HG02885 (cell line): ENCODE results near the gene GMNN.
"Not testable (repeated sequence)": the region's sequence is repeated elsewhere in the genome, so short reads cannot be mapped to it uniquely, and the experiment has no call there.

Source experiments
- ATAC-seq: cut with Tn5 transposase; IDR thresholded peaks from one replicate; pipeline ENCODE4 v1.9.1; 2021; ENCODE audit warnings: mild to moderate bottlenecking; ENCODE audit not compliant: unreplicated experiment, poor library complexity

The GMNN gene

DNA sequence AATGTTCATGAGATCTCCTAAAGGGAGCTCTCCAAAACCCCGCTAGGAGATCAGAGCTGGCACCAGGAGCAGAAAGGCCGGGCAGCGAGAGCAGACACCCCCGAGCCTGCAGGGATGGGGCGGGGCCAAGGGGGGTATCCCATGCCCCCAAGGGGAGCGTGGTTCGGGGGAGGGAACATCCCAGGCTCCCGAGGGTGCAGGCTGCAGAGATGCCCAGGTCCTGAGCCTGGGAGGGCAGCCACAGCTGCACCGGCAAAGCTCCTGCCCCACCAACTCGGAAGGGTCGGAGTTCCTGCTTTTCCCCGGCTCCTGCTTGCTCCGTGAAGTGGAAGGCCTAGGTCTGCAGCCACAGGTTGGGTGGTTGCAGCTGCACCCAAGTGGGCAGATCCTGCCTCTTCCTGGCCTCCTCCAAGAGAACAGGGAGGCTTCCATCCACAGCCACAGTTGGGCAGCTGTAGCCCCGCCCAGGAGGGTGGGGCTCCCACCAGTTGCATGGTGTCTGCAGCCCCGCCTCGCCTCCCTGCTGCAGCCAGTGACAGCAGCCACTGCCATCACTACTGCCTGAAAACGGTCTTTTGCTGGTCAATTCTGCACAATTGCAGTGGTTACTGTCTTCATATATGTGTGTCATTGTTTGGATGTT is 13.4 kb upstream of the GMNN start:
- ATAC-seq, result peak; percentile 46

DNA sequence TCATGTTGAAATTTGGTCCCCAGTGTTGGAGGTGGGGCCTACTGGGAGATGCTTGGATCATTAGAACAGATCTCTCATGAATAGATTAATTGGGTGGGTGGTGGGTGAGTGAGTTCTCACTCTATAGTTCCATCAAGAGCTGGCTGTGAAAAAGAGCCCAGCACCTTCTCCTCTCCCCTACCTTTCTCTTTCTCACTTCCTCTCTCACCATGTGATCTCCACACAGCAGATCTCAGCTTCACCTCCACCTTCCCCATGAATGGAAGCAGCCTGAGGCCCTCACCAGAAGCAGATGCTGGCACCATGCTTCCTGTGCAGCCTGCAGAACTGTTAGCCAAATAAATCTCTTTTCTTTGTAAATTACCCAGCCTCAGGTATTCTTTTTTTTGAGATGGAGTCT is 12.9 kb upstream of the GMNN start:
- ATAC-seq, result peak; percentile 39

DNA sequence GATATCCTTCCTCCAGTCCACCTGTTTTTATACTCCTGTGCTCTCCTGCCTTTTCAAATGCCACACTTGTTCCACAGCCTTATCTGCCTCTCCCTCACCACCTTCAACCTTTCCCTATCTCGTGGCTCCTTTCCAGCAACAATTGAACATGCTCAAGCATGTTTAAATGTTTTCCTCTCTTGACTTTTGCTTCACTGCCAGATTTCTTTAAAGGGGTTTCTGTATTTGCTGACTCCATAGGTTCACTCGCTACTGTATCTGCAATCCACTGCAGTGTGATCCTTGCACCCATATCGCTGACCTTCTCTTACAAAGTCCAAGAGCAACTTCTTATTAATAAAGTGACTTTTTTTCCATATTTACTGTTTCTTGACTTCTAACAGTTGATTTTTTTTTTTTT is 11.2 kb upstream of the GMNN start:
- no peak for ATAC-seq

DNA sequence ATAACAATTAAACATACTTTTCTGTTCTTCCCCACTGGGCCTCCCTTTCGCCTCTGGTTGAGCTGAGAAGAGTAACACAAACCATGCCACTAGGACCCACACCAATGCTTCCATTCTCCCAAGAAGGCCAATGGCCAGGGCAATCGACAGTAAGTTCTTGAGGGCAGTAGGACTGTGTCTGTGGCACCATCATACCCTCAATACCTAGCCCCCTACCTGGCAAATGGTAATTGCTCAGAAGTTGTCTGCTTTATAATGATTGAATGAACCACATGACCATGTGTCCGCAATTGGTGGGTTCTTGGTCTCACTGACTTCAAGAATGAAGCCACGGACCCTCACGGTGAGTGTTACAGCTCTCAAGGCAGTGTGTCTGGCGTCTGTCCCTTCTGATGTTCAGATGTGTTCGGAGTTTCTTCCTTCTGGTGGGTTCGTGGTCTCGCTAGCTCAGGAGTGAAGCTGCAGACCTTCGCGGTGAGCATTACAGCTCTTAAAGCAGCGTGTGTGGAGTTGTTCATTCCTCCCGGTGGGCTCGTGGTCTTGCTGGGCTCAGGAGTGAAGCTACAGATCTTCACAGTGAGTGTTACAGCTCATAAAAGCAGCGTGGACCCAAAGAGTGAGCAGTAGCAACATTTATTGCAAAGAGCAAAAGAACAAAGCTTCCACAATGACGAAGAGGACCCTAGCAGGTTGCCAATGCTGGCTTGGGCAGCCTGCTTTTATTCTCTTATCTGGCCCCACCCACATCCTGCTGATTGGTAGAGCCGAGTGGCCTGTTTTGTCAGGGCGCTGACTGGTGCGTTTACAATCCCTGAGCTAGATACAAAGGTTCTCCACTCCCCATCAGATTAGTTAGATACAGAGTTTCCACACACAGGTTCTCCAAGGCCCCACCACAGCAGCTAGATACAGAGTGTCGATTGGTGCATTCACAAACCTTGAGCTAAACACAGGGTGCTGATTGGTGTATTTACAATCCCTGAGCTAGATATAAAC is 9.6 kb upstream of the GMNN start:
- not testable (repeated sequence) for ATAC-seq

DNA sequence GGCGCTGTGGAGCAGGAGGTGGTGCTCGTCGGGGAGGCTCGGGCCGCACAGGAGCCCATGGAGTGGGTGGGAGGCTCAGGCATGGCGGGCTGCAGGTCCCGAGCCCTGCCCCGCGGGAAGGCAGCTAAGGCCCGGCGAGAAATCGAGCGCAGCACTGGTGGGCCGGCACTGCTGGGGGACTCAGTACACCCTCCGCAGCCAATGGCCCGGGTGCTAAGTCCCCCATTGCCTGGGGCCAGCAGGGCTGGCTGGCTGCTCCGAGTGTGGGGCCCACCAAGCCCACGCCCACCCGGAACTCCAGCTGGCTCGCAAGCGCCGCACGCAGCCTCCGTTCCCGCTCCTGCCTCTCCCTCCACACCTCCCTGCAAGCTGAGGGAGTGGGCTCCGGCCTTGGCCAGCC is 8.8 kb upstream of the GMNN start:
- not testable (repeated sequence) for ATAC-seq

DNA sequence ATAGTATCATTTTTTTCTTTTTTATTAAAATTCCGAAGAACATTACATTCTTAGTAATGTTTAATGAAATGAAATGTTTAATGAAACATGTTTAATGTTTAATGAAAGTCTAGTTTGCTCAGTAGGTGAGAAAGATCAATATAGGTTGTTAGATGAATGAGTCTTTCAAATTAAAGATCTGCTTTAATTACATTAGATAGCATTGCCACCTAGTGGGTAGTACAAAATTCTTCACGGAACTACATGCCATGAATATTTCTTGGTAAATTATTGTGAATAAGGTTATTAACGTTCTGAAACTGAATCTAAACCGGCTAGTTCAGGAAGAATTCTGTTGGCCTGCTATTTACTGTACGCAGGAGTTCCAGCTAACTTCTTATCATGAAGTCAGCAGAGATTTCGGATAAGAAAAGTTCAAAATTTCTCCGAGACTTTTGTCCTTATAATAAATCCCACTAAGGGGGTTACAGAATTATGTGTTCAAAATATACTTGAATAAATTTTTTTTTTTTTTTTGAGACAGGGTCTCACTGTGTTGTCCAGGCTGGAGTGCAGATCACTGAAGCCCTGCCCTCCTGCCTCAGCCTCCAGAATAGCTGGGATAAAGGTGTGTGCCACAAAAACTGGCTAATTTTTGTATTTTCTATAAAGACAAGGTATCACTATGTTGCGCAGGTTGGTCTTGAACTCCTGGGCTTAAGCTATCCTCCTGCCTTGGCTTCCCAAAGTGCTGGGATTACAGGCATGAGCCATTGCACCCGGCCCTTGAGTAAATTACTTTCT is 7.9 kb upstream of the GMNN start:
- peak; percentile 56 for ATAC-seq

DNA sequence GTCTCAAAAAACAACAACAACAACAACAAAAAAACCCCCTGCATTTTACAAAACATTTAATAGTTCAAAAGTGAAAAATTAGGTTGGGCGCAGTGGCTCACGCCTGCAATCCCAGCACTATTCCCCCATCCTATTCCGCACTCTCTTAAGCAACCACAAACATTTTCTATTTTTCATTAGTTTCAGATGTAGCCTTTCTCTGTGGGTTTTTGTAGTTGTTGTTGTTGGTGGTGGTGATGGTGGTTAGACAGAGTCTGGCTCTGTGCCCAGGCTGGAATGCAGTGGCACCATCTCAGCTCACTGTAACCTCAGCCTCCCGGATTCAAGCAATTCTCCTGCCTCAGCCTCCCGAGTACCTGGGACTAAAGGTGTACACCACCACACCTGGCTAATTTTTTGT is 6.4 kb upstream of the GMNN start:
- no peak for ATAC-seq

DNA sequence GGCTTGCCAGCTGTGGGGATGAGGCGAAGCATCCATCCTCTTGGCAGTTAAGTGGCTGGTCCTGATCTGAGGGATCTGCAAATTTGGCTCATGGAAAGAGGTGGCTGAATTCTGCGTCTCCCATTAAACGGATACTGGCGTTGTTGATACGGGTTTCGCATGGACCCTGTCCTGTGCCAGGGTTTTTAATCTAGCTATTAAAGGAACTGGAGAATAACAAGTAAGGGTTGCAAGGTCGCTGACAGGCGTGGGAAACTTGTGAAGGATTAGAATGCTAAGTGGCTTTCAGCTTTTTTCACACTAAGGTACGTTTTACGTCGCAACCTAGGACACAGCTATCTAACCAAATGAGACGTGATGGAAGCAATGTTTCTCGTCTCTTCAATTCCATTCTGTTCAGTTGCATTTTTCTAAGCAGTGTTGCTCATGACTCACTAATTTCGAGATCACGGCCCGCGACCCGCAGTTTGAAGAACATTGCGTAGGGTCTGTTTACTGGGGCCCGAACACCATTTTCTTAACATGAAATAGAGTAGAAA is 852 bp downstream of the GMNN start:
- ATAC-seq, result no peak

DNA sequence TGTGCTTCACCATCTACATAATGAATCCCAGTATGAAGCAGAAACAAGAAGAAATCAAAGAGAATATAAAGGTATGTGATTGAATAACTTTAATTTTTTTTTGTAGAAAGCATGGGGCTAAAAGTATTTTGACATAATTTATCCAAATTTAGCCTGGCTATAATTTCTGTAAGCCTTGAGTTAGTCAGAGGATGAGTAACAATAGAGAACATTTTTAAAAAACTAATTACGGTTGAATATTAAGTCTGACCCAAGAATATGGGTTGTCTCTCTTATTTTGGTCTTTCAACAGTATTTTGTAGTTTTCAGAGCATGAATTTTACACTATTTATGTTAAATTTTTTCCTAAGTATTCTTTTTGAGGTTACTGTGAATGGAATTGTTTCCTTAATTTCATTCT is 2.5 kb downstream of the GMNN start:
- ATAC-seq, result no peak

DNA sequence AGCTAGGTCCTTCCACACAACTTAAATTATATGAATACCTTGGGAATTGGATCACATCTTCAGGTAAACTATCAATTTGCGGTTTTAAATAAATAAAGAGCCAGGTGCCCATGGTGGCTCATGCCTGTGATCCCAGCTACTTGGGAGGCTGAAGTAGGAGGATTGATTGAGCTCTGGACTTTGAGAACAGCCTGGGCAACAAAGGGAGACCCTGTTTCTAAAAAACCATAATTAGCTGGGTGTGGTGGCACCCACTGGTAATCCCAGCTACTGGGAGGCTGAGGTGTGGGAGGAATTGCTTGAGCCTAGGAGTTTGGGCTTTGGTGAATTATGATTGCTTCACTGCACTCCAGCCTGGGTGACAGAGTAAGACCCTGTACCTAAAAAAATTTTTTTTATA is 3.4 kb downstream of the GMNN start:
- ATAC-seq, result no peak

DNA sequence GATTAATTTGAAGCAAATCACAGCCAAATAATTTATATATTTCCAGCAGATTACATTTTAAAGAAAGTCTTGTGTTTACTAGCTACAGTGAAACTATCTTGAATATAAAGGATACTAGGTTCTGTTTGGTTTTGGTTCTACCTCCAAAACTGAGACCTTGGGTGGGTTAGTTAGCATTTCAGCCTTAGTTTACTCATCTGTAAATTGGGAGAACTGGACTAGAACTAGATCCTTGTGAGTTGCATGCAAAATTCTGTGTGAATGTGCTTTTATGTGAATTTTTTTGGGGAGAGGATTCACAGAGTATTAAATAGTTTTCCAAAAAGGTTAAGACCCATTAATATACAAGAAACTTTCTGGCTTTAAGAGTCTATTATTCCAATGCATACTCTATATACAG is 4.1 kb downstream of the GMNN start:
- no peak for ATAC-seq

DNA sequence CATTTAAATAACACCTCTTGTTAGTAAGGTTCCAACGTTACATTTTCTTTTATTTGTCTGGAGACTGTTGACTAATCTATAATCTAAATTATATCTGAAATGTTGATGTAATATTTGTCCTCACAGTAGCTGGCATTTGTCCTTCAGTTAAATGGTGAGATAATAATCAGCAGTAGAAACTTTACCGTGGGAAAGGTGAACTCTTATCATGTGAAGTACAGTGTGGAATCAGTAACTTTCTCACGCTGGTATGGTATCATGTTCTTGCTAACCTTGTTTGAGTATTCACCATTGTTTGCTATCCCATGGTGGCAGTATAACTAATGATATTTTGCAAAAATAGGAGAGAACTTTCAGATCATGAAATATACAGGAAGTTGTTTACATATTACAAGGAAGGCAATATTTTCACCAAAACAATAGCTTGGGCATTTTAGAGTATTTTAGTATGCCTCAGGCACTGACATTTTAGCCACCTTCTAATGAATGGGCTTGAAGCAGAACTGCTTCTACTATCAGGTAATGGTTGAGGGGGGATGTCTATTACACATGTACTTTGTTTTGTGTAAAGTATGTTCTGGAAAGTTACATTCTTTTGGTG is 4.8 kb downstream of the GMNN start:
- ATAC-seq, result no peak

DNA sequence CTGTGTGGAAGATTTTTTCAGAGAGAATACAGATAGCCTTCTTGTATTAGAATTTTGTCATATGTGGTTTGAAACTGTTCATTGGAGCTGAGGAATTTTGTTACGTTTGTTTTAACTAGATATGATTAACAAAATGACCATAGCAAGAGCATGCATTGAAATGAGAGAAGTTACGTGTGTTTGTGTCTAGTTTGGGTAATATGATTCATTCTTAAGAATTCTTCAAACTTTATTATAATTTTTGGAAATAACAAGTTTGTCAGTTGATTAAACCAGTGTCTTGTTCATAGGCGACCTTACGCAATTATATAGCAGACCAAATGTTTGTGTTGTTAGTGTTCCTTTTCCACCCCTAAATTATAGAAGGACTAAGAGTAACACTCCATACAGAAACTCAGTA is 5.5 kb downstream of the GMNN start:
- no peak for ATAC-seq

DNA sequence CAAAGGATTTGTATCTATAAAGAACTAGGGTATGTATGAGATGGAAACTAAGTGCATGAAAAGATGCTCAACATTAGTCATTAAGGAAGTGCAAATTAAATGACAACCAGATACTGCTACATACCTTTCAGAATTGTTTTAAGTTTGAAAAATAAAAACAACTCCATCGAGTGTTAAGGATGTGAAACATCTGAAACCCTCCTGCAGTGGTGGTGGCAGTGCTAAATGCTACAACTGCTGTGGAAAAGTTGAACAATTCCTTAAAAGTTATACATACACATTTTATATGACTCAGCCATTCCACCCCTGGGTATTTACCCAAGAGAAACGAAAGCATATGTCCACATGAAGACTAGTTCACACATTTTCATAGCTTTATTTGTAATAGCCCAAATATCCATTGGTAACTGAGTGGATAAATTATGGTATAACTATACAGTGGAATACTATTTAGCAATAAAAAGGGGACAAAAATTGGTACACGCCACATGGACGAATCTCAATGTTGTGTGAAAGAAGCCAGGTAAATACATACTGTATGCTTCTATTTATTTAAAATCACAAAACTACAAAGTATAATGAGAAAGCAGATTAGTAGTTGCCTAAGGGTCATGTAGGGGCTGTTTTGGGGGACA is 13.4 kb downstream of the GMNN start:
- ATAC-seq, result no peak

DNA sequence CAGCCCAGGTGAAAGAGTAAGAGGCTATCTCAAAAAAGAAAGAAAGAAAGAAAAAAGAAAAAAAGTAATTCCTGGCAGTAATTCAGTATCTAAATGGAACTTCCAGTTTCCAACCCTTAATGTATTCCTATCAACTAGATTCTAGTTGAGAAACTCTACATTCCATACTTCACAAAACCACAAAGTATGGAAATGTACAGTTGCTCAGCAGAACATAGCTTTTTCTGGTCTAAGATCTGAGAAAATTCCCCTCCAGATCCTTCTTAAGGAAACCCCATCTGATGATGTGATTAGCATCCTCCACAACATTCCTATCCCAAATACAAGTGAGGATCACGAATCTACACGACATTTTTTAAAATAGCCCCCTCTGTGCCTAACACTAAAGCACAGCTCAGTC is 20.4 kb downstream of the GMNN start:
- ATAC-seq, result no peak

DNA sequence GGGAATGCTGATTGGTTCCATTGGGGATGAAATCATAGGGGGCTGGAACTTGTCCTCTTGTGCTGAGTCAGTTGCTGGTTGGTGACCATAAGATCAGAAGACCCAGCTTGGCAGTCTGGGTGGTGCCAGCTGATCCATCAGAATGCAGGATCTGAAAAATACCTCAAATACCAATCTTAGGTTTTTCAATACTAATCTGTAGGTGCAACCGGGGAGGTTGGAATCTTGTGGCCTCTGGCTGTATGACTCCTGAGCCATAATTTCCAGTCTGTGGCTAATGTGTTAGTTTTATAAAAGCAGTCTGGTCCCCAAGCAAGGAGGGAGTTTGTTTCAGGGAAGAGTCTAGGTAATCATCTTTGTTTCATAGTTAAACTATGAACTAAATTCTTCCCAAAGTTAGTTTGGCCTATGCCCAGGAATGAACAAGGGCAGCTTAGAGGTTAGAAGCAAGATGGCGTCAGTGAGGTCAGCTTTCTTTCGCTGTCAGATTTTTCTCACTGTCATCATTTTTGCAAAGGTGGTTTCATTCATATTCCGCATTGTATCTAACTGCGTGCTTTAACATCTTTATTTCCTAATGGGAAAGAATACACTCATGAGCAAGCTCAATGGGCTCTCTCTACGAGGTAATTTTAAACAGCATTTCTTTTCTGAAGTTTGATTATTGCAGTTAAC is 22.0 kb downstream of the GMNN start:
- no peak for ATAC-seq

DNA sequence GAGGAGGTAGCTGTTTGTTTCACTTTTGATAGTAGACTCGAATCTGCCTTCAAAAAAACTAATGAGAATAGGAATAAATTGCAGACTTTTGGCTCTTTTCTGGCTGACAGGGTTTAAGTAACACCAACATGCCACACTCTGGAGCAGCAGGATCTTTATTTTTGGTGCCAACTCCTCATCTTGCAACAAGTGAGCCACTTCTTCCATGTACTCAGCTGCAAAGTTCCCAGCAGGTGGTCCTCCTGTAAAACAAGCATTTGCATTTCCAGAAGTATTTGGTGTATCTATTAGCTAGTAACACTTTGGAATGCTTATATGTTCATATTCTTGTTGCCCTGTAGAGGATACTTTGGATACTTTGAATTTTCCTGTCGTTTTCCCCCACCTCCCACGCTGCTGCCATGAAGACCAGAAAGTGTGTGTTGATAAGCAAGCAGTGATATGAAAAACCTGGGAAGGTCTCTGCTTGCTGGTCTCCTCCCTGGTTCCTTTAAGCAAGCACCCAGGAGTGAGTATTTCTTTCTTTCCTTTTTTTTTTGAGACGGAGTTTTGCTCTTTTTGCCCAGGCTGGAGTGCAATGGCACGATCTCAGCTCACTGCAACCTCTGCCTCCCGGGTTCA is 23.0 kb downstream of the GMNN start:
- no peak for ATAC-seq

DNA sequence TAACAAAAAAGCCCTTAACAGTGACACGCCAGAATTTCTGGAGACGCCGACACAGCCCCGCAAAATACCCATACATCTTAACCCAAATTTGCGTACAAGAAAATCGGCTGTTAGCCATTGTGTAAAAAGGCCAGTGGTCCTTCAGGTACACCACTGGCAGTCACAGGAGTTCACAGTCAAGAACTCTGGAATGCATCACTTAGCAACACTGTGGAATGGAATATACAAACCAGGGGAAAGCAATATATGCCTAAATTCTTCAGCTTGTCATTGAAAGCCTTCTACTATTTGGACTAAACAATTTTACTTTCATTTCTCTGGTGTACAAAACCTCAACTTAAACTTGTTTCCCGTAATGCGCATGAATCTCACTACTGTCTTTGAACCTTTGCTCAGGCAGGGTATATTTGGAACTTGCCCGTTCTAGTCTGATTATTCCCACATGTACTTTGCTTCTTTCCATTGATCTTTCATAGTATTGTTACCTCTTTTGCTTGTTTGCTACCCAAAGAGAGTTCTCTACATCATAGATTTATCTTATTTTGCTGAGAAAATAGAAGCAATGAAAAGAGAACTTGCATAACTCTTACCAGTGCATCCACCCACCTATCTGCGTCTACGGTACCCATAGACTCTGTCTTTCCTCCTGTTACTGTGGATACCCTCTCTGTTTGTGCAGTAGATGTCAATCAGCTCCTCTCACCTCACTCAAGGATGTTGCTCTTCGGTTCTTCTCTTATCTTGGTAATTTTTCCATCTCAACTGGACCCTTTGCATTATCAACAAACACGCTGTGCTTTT is 24.2 kb downstream of the GMNN start, which contains the start of gene ARMH2:
Gene ARMH2, minus strand, starts transcription at position 178 of the 801 bp plus-strand sequence. Its CDS starts 60 bp downstream, at position 118.
- no peak for ATAC-seq
